NCI-H128 (cell line): ENCODE results near the gene CMTM1.
"Not testable (repeated sequence)": the region's sequence is repeated elsewhere in the genome, so short reads cannot be mapped to it uniquely, and the experiment has no call there.

Experiments used
- DNase-seq: peaks from one replicate; lab custom pipeline; 2025; ENCODE audit not compliant: unreplicated experiment; lab: John Stamatoyannopoulos, UW

The CMTM1 gene

GRCh38 chr16:66561381-66562080 lies 4.7 kb upstream of the CMTM1 start:
- no peak for DNase-seq

GRCh38 chr16:66562409-66562808 lies 3.8 kb upstream of the CMTM1 start:
- no peak for DNase-seq

DNA sequence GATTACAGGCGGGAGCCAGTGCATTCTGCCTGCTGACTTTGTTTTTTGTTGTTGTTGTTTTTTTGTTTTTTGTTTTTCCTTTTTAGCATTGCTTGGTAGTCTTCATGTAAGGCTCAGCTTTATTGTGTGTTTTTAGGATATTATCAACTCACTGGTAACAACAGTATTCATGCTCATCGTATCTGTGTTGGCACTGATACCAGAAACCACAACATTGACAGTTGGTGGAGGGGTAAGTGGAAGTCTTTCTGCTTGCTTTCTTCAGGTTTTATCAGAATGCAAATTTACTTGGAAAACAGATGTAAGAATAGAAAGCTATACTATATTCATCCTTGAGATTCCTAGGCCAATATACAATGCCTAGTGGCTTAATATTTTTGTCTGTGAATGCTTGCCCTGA lies 3.3 kb upstream of the CMTM1 start:
- DNase-seq, result no peak

- DNase-seq, result no peak
Measured at GRCh38 chr16:66563574-66564334, 2.5 kb upstream of the CMTM1 start.

GRCh38 chr16:66567270-66567669 lies 1.0 kb downstream of the CMTM1 start:
- not testable (repeated sequence) for DNase-seq

- DNase-seq, result no peak
Measured at GRCh38 chr16:66568355-66568754, 2.1 kb downstream of the CMTM1 start.

GRCh38 chr16:66569131-66569530 lies 2.9 kb downstream of the CMTM1 start:
- DNase-seq, result no peak

- DNase-seq, result no peak
Measured at GRCh38 chr16:66569827-66570405, 3.7 kb downstream of the CMTM1 start.

- no peak for DNase-seq
Measured at GRCh38 chr16:66572356-66572755, 6.1 kb downstream of the CMTM1 start.

DNA sequence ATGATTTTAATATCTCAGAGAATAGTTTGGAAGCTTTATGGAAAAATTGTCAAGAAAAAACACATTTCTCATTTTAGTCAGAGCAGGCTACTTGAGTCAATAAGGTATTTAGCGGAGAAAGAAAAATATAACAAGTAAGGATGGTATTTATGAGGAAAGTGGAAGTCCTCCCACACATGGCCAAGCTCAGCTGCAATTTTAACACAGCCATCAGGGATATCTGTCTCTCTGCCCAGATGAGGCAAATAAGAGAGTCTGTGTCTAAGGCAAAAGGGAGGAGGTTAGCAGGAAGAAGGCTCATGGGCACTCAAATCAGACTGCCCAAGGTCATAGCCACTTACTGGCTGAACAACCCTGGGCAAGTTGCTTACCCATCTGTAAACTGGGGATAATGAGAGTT lies 7.8 kb downstream of the CMTM1 start:
- no peak for DNase-seq

- no peak for DNase-seq
Measured at GRCh38 chr16:66574531-66574930, 8.3 kb downstream of the CMTM1 start.

DNA sequence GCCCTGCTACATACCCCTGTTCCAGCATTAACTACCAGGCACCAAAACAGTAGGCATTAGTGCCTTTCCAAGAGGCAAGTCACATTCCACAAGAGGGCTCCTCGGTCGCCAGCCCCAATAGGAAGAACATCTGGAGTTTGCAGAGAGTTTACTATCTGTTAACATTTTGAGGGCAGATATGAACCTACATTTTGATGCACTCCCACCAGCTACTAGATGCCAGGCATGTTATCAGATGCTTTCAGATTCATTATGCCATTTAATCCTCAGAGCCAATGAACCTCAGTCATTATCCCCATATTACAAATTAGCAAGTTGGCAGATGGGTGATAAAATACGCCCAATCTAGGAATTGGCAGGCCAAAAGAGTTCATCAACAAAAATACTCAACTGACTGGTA lies 8.8 kb downstream of the CMTM1 start:
- no peak for DNase-seq

DNA sequence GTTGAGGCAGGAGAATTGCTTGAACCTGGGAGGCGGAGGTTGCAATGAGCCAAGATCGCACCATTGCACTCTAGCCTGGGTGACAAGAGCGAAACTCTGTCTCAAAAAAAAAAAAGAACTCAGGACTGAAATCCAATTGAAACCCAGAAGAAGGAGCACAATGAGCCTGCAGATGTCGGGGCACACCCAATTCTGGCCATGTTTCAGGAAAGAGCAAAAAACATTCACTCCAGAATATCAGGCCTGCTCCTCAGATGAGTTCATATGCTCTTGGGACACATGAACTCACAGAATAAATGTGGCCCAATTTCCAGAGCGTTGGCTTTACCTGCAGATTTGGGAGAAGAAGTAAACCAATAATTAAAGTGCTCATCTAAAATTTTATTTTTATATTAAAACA lies 10.1 kb downstream of the CMTM1 start:
- no peak for DNase-seq

GRCh38 chr16:66578651-66579531 lies 12.7 kb downstream of the CMTM1 start, which contains the start of gene CMTM2:
CMTM2 (plus strand) TSS chr16:66579463; CDS start chr16:66579608, 145 bp downstream.
- no peak for DNase-seq

DNA sequence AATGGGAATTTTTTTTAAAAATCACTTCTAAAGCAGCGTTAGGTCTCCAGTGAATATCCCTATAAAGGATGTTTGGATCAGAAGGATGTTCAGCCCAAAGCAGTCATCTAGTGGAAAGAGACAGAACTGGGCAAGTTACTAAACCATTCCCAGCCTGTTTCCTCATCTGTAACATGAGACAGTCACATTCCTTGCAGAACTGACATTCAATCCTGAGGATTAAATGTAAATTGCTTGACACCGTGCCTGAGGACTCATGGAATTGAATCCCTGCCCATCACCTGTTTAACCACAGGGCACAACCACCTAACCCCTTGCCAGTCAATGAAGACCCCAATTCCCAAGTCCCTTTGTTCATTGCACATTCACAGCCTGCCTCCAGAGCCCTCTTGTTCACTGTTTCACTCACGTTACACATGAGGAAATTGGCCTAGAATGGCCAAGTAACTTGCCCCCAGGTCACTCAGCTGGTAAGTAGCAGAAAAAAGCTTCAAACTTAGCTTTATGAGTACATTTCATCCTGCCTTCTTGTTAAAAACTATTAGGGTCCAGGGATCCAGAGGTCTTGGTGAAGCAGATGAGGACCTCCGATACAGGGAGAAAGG lies 14.5 kb downstream of the CMTM1 start:
- no peak for DNase-seq

- DNase-seq, result no peak
Measured at GRCh38 chr16:66581246-66581952, 15.2 kb downstream of the CMTM1 start.

GRCh38 chr16:66585481-66586239 lies 19.4 kb downstream of the CMTM1 start:
- DNase-seq, result no peak

GRCh38 chr16:66587881-66588600 lies 21.8 kb downstream of the CMTM1 start:
- DNase-seq, result no peak
